Panc1 (cell line): ENCODE data around the gene NUFIP1. TPM values are rescaled to one million over a fixed set of nuclear protein-coding genes. Genes with fewer than 3 reads are reported as not detected.

Source experiments
- ATAC-seq: fragments of 200-7000 bp; cut with Tn5 transposase; 2 replicates; pipeline ENCODE4 v1.9.1; 2020; ENCODE audit warnings: mild to moderate bottlenecking, moderate library complexity
- BruUV-seq: library from RNA; stranded (reverse); fragments of 400-500 nt; replicated peaks from 2 replicates; lab custom pipeline; 2021; lab: Mats Ljungman, UMichigan
- CTCF ChIA-PET: fragments of 300-600 bp; sonication (Branson Sonifier 250); formaldehyde crosslinking; loops from one replicate; lab custom pipeline; 2022; ENCODE audit warnings: antibody characterized with exemption; lab: Charles Lee
- POLR2A ChIA-PET: fragments of 300-600 bp; sonication (Branson Sonifier 250); formaldehyde crosslinking; loops from one replicate; lab custom pipeline; 2022; ENCODE audit warnings: antibody characterized with exemption; lab: Charles Lee
- DNase-seq: peaks from one replicate; pipeline ENCODE4 v3.0.0-alpha.2; 2010; ENCODE audit warnings: low read depth, low spot score
- H3K27ac ChIP-seq: 2 replicates; pipeline ENCODE4 v1.5.1; 2011; ENCODE audit warnings: mild to moderate bottlenecking, low read length, inconsistent platforms
- H3K27me3 ChIP-seq: fragments of 200-500 bp; sonication (Bioruptor generic); 2 replicates; pipeline ENCODE4 v1.6.0; 2014; ENCODE audit warnings: low read length, inconsistent platforms; ENCODE audit not compliant: control insufficient read depth, insufficient read depth
- H3K36me3 ChIP-seq: fragments of 200-500 bp; sonication (Bioruptor generic); 2 replicates; pipeline ENCODE4 v1.5.1; 2014; ENCODE audit warnings: inconsistent platforms, mild to moderate bottlenecking, low read length, moderate library complexity; ENCODE audit not compliant: control insufficient read depth, insufficient read depth
- H3K4me1 ChIP-seq: 2 replicates; pipeline ENCODE4 v1.5.1; 2011; ENCODE audit warnings: inconsistent platforms, mild to moderate bottlenecking, low read length, moderate library complexity; ENCODE audit not compliant: control insufficient read depth, insufficient read depth
- H3K4me3 ChIP-seq, 2 experiments: 2 replicates each; pipeline ENCODE4 v1.5.1; 2011 to 2012; ENCODE audit warnings: low read depth in 2 of 2, low read length in 2 of 2, mild to moderate bottlenecking in 2 of 2, inconsistent platforms in 1 of 2, moderate library complexity in 1 of 2
- H3K9me3 ChIP-seq: fragments of 200-500 bp; sonication (Bioruptor generic); 2 replicates; pipeline ENCODE4 v1.5.1; 2014; ENCODE audit warnings: low read depth, mild to moderate bottlenecking, inconsistent platforms, low read length, moderate library complexity; ENCODE audit not compliant: control insufficient read depth, insufficient read depth
- CTCF ChIP-seq: fragments of 450-650 bp; IDR thresholded peaks from 2 replicates; pipeline ENCODE4 v1.5.1; 2017; ENCODE audit warnings: mild to moderate bottlenecking
- POLR2AphosphoS5 ChIP-seq: IDR thresholded peaks from 2 replicates; pipeline ENCODE4 v1.6.1; 2012; ENCODE audit warnings: mild to moderate bottlenecking, low read depth, low read length, moderate library complexity
- SIN3A ChIP-seq: IDR thresholded peaks from 2 replicates; pipeline ENCODE4 v1.6.1; 2012; ENCODE audit warnings: low read depth, mild to moderate bottlenecking, low read length, moderate library complexity, borderline replicate concordance; ENCODE audit not compliant: insufficient read depth
- TCF7L2 ChIP-seq: IDR thresholded peaks from 2 replicates; pipeline ENCODE4 v1.6.1; 2011; ENCODE audit warnings: mild to moderate bottlenecking, low read depth, low read length, inconsistent platforms
- in situ Hi-C: cut with HindIII; loops from 2 replicates; pipeline ENCODE4 v1.10.0; 2016; ENCODE audit warnings: low sequenced_read_pairs, low pct_unique_long_range_greater_than_20kb
- intact Hi-C: fragments of 100-400 bp; cut with micrococcal nuclease; formaldehyde crosslinking; loops from one replicate; pipeline ENCODE4 v1.10.0; 2022; ENCODE audit not compliant: unreplicated experiment
- total RNA-seq: library from RNA; stranded (reverse); gene quantifications from one replicate; pipeline ENCODE4 v1.2.1, GENCODE V29; 2021; ENCODE audit not compliant: unreplicated experiment
- TF ChIP-seq, protein P1 (sequence below), 2 experiments: IDR thresholded peaks; 2 replicates each; pipeline ENCODE4 v1.6.1; 2011 to 2012; ENCODE audit warnings: low read depth in 2 of 2, control low read depth in 1 of 2, low read length in 1 of 2, mild to moderate bottlenecking in 1 of 2, moderate library complexity in 1 of 2; ENCODE audit not compliant: insufficient read depth in 1 of 2

NUFIP1 gene
- total RNA-seq, 1 experiment from 2014 or later = 6.6 TPM

GRCh38 chr13:44930963-44931623 is 58.2 kb downstream of the NUFIP1 start:
- Histone ChIP-seq H3K36me3 (no peaks in the 10 kb centered on the region), H3K9me3 (no peaks in the 10 kb centered on the region), H3K4me1 (no peaks in the 10 kb centered on the region), H3K4me3 (no peak overlapping the region), H3K27me3 (no peaks in the 10 kb centered on the region), H3K27ac (no peak overlapping the region)
- intact Hi-C loops = no loop called here
- POLR2A ChIA-PET = no interaction called here
- no peak for DNase-seq
- ATAC-seq = no peak
- no TSS peak for BruUV-seq
- TF ChIP-seq POLR2AphosphoS5 (no peak), SIN3A (no peak), CTCF (no peak), TCF7L2 (no peak)
- TF ChIP-seq, protein P1, sequence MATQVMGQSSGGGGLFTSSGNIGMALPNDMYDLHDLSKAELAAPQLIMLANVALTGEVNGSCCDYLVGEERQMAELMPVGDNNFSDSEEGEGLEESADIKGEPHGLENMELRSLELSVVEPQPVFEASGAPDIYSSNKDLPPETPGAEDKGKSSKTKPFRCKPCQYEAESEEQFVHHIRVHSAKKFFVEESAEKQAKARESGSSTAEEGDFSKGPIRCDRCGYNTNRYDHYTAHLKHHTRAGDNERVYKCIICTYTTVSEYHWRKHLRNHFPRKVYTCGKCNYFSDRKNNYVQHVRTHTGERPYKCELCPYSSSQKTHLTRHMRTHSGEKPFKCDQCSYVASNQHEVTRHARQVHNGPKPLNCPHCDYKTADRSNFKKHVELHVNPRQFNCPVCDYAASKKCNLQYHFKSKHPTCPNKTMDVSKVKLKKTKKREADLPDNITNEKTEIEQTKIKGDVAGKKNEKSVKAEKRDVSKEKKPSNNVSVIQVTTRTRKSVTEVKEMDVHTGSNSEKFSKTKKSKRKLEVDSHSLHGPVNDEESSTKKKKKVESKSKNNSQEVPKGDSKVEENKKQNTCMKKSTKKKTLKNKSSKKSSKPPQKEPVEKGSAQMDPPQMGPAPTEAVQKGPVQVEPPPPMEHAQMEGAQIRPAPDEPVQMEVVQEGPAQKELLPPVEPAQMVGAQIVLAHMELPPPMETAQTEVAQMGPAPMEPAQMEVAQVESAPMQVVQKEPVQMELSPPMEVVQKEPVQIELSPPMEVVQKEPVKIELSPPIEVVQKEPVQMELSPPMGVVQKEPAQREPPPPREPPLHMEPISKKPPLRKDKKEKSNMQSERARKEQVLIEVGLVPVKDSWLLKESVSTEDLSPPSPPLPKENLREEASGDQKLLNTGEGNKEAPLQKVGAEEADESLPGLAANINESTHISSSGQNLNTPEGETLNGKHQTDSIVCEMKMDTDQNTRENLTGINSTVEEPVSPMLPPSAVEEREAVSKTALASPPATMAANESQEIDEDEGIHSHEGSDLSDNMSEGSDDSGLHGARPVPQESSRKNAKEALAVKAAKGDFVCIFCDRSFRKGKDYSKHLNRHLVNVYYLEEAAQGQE (IDR thresholded peaks at IDR 0.05; ENCODE audit: insufficient read depth in 1 of 2, low read depth in 2 of 2, low read length in 1 of 2) = no peak
- CTCF ChIA-PET = no interaction called here
- in situ Hi-C loops = no loop called here

- intact Hi-C loops = no loop called here
- TF ChIP-seq POLR2AphosphoS5 (no peak), CTCF (no peak), SIN3A (no peak), TCF7L2 (no peak)
- TF ChIP-seq, protein P1 (IDR thresholded peaks at IDR 0.05; ENCODE audit: insufficient read depth in 1 of 2, low read depth in 2 of 2, low read length in 1 of 2) = no peak
- Histone ChIP-seq H3K27ac (no peak overlapping the region), H3K9me3 (no peaks in the 10 kb centered on the region), H3K4me3 (no peak overlapping the region), H3K4me1 (no peaks in the 10 kb centered on the region), H3K36me3 (no peaks in the 10 kb centered on the region), H3K27me3 (no peaks in the 10 kb centered on the region)
- no TSS peak for BruUV-seq
- DNase-seq = no peak
- CTCF ChIA-PET = no interaction called here
- in situ Hi-C loops = no loop called here
- ATAC-seq = no peak
- POLR2A ChIA-PET = no interaction called here
Measured at GRCh38 chr13:44930280-44930679, 59.0 kb downstream of the NUFIP1 start.
